Spleen (tissue), 7 donors: ENCODE measurements around the gene APOBEC4.

Experiments
- POLR2A ChIP-seq, 3 donors: fragments of 450-650 bp; IDR thresholded peaks; one replicate each; pipeline ENCODE4 v1.5.1; 2017; ENCODE audit warnings: antibody characterized with exemption in 3 of 3, mild to moderate bottlenecking in 1 of 3
- TF ChIP-seq, protein P1 (sequence below), 11 experiments: fragments of 200-600 bp in 7 of 11; fragments of 450-650 bp in 4 of 11; sonication (generic) in 4 of 11; IDR thresholded peaks in 8 of 11; conservative IDR thresholded peaks in 3 of 11; 1 replicate in 7 of 11; 2 replicates in 4 of 11; pipeline versions ENCODE4 v1.4.0 to v1.8.0; 2016 to 2021; ENCODE audit warnings: antibody characterized with exemption in 11 of 11, inconsistent platforms in 4 of 11, mild to moderate bottlenecking in 1 of 11
- donor health status: DM: no; HTN: no; CAD: no; lungs with moderate emphysema.
- donor health status: DM: no; HTN: no; CAD: no.
- donor health status: DM: no; HTN: no; CAD: no.

DNA sequence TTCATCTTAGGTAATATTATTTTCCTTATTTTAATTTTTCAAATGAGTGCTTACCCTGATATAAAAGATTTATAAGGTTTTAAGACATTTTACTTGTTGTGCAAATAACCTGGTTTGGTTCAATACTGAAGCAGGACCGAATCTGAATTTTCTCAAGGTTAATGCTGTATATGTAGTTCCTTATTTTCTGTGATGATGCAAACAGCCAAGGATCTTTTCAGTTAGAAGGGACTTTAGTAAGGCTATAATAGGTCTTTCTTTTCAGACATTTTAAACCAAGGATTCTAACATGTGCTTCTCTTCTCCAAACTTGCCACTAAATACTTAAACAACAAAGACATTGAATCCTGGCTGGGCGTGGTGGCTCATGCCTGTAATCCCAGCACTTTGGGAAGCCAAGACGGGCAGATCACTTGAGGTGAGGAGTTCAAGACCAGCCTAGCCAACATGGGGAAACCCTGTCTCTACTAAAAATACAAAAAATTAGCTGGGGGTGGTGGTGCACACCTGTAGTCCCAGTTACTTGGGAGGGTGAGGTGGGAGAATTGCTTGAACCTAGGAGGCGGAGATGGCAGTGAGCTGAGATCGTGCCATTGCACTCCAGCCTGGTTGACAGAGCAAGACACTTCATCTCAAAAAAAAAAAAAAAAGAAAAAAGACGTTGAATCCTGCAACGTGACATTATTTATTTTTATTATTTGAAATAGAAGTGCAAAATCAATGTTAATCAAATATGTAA lies 14.3 kb downstream of the APOBEC4 start:
- no peak for TF ChIP-seq POLR2A (IDR thresholded peaks at IDR 0.05)
- TF ChIP-seq, protein P1, sequence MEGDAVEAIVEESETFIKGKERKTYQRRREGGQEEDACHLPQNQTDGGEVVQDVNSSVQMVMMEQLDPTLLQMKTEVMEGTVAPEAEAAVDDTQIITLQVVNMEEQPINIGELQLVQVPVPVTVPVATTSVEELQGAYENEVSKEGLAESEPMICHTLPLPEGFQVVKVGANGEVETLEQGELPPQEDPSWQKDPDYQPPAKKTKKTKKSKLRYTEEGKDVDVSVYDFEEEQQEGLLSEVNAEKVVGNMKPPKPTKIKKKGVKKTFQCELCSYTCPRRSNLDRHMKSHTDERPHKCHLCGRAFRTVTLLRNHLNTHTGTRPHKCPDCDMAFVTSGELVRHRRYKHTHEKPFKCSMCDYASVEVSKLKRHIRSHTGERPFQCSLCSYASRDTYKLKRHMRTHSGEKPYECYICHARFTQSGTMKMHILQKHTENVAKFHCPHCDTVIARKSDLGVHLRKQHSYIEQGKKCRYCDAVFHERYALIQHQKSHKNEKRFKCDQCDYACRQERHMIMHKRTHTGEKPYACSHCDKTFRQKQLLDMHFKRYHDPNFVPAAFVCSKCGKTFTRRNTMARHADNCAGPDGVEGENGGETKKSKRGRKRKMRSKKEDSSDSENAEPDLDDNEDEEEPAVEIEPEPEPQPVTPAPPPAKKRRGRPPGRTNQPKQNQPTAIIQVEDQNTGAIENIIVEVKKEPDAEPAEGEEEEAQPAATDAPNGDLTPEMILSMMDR (IDR thresholded peaks at IDR 0.05 in 8 of 11, conservative IDR thresholded peaks at IDR 0.05 in 3 of 11), result no peak
